ENCODE measurements around the gene SIRPD.

DNA sequence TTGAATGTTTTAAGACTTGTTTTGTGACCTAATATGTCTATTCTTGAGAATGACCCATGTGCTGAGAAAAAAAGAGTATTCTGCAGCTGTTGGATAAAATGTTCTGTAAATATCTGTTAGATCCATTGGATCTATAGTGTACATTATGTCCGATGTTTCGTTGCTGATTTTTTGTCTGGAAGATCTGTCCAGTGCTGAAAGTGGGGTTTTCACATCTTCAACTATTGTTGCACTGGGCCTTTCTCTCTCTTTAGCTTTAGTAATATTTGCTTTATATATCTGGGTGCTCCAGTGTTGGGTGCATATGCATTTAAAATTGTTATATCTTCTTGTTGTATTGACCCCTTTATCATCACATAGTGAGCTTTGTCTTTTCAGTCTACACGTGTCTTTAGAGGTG lies 60.6 kb downstream of the SIRPD start:
- TF ChIP-seq CTCF (IDR thresholded peaks at IDR 0.05; ENCODE audit: low read depth, low read length) (no peak), EZH2phosphoT487 (IDR thresholded peaks at IDR 0.05; ENCODE audit: low read depth) (no peak)
